ENCODE results near the gene SMIM29.
"Not testable (repeated sequence)": the region's sequence is repeated elsewhere in the genome, so short reads cannot be mapped to it uniquely, and the experiment has no call there.

Gene SMIM29

GRCh38 chr6:34273242-34273805 is 24.5 kb upstream of the SMIM29 start:
- no peak for TF ChIP-seq CTCF (IDR thresholded peaks at IDR 0.05)
- H3K27ac Mint-ChIP-seq: no peak overlapping the region
- DNase-seq: no peak
- H3K4me1 Mint-ChIP-seq: peaks cover 24% of the 10 kb centered on the region
- peaks cover 9% of the 10 kb centered on the region for H3K36me3 Mint-ChIP-seq (ENCODE audit: low read depth)
- H3K9me3 Mint-ChIP-seq: no peaks in the 10 kb centered on the region
- peaks cover 7% of the 10 kb centered on the region for H3K27me3 Mint-ChIP-seq (ENCODE audit: low read depth, poor library complexity)
- H3K4me3 Mint-ChIP-seq: no peak overlapping the region

- peaks cover 7% of the 10 kb centered on the region for H3K36me3 Mint-ChIP-seq (ENCODE audit: low read depth)
- peaks cover 7% of the 10 kb centered on the region for H3K27me3 Mint-ChIP-seq (ENCODE audit: low read depth, poor library complexity)
- no peak for DNase-seq
- H3K27ac Mint-ChIP-seq: no peak overlapping the region
- TF ChIP-seq CTCF (IDR thresholded peaks at IDR 0.05): no peak
- peaks cover 19% of the 10 kb centered on the region for H3K4me1 Mint-ChIP-seq
- H3K4me3 Mint-ChIP-seq: no peak overlapping the region
- H3K9me3 Mint-ChIP-seq: no peaks in the 10 kb centered on the region
These were observed 23.5 kb upstream of the SMIM29 start for GRCh38 chr6:34272013-34272926.

- Mint-ChIP-seq H3K9me3 (peaks cover 15% of the 10 kb centered on the region), H3K36me3 (ENCODE audit: low read depth) (peaks cover 16% of the 10 kb centered on the region)
- H3K4me3 Mint-ChIP-seq; DNase-seq; H3K27ac Mint-ChIP-seq; H3K27me3 Mint-ChIP-seq (ENCODE audit: low read depth, poor library complexity); H3K4me1 Mint-ChIP-seq: not testable (repeated sequence)
These were observed 21.0 kb upstream of the SMIM29 start for GRCh38 chr6:34269658-34270341.

GRCh38 chr6:34269132-34269531 is 20.3 kb upstream of the SMIM29 start:
- Mint-ChIP-seq H3K36me3 (ENCODE audit: low read depth) (peaks cover 15% of the 10 kb centered on the region), H3K9me3 (peaks cover 21% of the 10 kb centered on the region)
- not testable (repeated sequence) for DNase-seq; H3K27me3 Mint-ChIP-seq (ENCODE audit: low read depth, poor library complexity); H3K4me3 Mint-ChIP-seq; H3K27ac Mint-ChIP-seq; H3K4me1 Mint-ChIP-seq

- no peak for DNase-seq
- Mint-ChIP-seq H3K9me3 (peaks cover 31% of the 10 kb centered on the region), H3K4me3 (no peak overlapping the region), H3K36me3 (ENCODE audit: low read depth) (peaks cover 23% of the 10 kb centered on the region), H3K27ac (no peak overlapping the region), H3K4me1 (peaks cover 6% of the 10 kb centered on the region), H3K27me3 (ENCODE audit: low read depth, poor library complexity) (no peaks in the 10 kb centered on the region)
- no peak for TF ChIP-seq CTCF (IDR thresholded peaks at IDR 0.05)
These were observed 18.9 kb upstream of the SMIM29 start for GRCh38 chr6:34267746-34268145.

GRCh38 chr6:34263484-34263883 is 14.7 kb upstream of the SMIM29 start:
- DNase-seq; H3K27ac Mint-ChIP-seq; H3K4me3 Mint-ChIP-seq; H3K27me3 Mint-ChIP-seq (ENCODE audit: low read depth, poor library complexity); H3K4me1 Mint-ChIP-seq: not testable (repeated sequence)
- Mint-ChIP-seq H3K9me3 (peaks cover 58% of the 10 kb centered on the region), H3K36me3 (ENCODE audit: low read depth) (peaks cover 37% of the 10 kb centered on the region)

GRCh38 chr6:34260576-34261267 is 11.9 kb upstream of the SMIM29 start:
- Mint-ChIP-seq H3K36me3 (ENCODE audit: low read depth) (peaks cover 37% of the 10 kb centered on the region), H3K27me3 (ENCODE audit: low read depth, poor library complexity) (peaks cover 2% of the 10 kb centered on the region)
- TF ChIP-seq CTCF (IDR thresholded peaks at IDR 0.05): no peak

More at GRCh38 chr6:34260576-34261267, 11.9 kb upstream of the SMIM29 start:
- Mint-ChIP-seq H3K4me1 (no peaks in the 10 kb centered on the region), H3K9me3 (peaks cover 53% of the 10 kb centered on the region), H3K27ac (no peak overlapping the region), H3K4me3 (no peak overlapping the region)
- no peak for DNase-seq

Measured in nephron progenitor cell (in vitro differentiated cells).